PC-3 (cell line): ENCODE measurements around the gene HOOK2. TPM values are rescaled to one million over a fixed set of nuclear protein-coding genes. Genes with fewer than 3 reads are reported as not detected.

Source experiments
- ATAC-seq: fragments of 200-7000 bp; cut with Tn5 transposase; 2 replicates; pipeline ENCODE4 v1.9.1; 2020; ENCODE audit warnings: mild to moderate bottlenecking, moderate library complexity
- BruUV-seq: library from RNA; stranded (reverse); fragments of 400-500 nt; replicated peaks from 2 replicates; lab custom pipeline; 2021; lab: Mats Ljungman, UMichigan
- CTCF ChIA-PET: fragments of 300-600 bp; sonication (Branson Sonifier 250); formaldehyde crosslinking; loops from one replicate; lab custom pipeline; 2022; ENCODE audit warnings: antibody characterized with exemption; lab: Charles Lee
- POLR2A ChIA-PET: fragments of 300-600 bp; sonication (Branson Sonifier 250); formaldehyde crosslinking; loops from one replicate; lab custom pipeline; 2022; ENCODE audit warnings: antibody characterized with exemption; ENCODE audit not compliant: unreplicated experiment; lab: Charles Lee
- DNase-seq: peaks from one replicate; pipeline ENCODE4 v3.0.0-alpha.2; 2015
- H2AFZ ChIP-seq: fragments of 300-600 bp; sonication (generic); 2 replicates; pipeline ENCODE4 v1.6.0; 2016; ENCODE audit warnings: antibody characterized with exemption, low read length
- H3F3A ChIP-seq: fragments of 300-600 bp; sonication (generic); one replicate; pipeline ENCODE4 v1.6.0; 2017; ENCODE audit warnings: antibody characterized with exemption, low read length, control low read depth, mild to moderate bottlenecking; ENCODE audit not compliant: unreplicated experiment
- H3K27ac ChIP-seq: fragments of 300-600 bp; sonication (generic); 2 replicates; pipeline ENCODE4 v1.5.1; 2016; ENCODE audit warnings: mild to moderate bottlenecking, low read length
- H3K27me3 ChIP-seq: fragments of 300-600 bp; sonication (generic); 2 replicates; pipeline ENCODE4 v1.6.1; 2016; ENCODE audit warnings: low read length, mixed read lengths
- H3K36me3 ChIP-seq: fragments of 300-600 bp; sonication (generic); 2 replicates; pipeline ENCODE4 v1.6.1; 2016; ENCODE audit warnings: low read depth, mixed run types, low read length, mixed read lengths
- H3K4me1 ChIP-seq: fragments of 300-600 bp; sonication (generic); 2 replicates; pipeline ENCODE4 v1.5.1; 2016; ENCODE audit warnings: low read length; ENCODE audit not compliant: insufficient read depth
- H3K4me2 ChIP-seq: fragments of 300-600 bp; sonication (generic); 2 replicates; pipeline ENCODE4 v1.6.0; 2016; ENCODE audit warnings: low read length
- H3K4me3 ChIP-seq: fragments of 300-600 bp; sonication (generic); 2 replicates; pipeline ENCODE4 v1.5.1; 2016; ENCODE audit warnings: mild to moderate bottlenecking, low read length, mixed read lengths
- H3K79me2 ChIP-seq: fragments of 300-600 bp; sonication (generic); 2 replicates; pipeline ENCODE4 v1.6.1; 2017; ENCODE audit warnings: low read length, mixed read lengths
- H3K9ac ChIP-seq: fragments of 300-600 bp; sonication (generic); 2 replicates; pipeline ENCODE4 v1.6.0; 2016; ENCODE audit warnings: mild to moderate bottlenecking, low read length
- H3K9me2 ChIP-seq: fragments of 300-600 bp; sonication (generic); replicated peaks from 2 replicates; pipeline ENCODE4 v1.6.1; 2016; ENCODE audit warnings: mixed run types, low read length, mixed read lengths
- H3K9me3 ChIP-seq: fragments of 300-600 bp; sonication (generic); 2 replicates; pipeline ENCODE4 v1.6.1; 2016; ENCODE audit warnings: low read length, mixed read lengths
- H4K20me1 ChIP-seq: fragments of 300-600 bp; sonication (generic); 2 replicates; pipeline ENCODE4 v1.6.1; 2016; ENCODE audit warnings: low read length, mixed read lengths
- EZH2 ChIP-seq: fragments of 300-600 bp; sonication (generic); IDR thresholded peaks from one replicate; pipeline ENCODE4 v1.6.1; 2017; ENCODE audit warnings: antibody characterized with exemption, mild to moderate bottlenecking, low read length; ENCODE audit not compliant: unreplicated experiment
- EZH2phosphoT487 ChIP-seq: fragments of 300-600 bp; sonication (generic); IDR thresholded peaks from 2 replicates; pipeline ENCODE4 v1.6.1; 2018; ENCODE audit warnings: mild to moderate bottlenecking, antibody characterized with exemption, low read length, borderline replicate concordance
- intact Hi-C: fragments of 100-400 bp; cut with micrococcal nuclease; formaldehyde crosslinking; loops from 2 replicates; pipeline ENCODE4 v1.9.0; 2023
- total RNA-seq: library from RNA; depleted of rRNA; stranded (reverse); fragments of >200 nt; gene quantifications from 2 replicates; pipeline ENCODE4 v1.2.3, GENCODE V29; 2014
- TF ChIP-seq, protein P1 (sequence below): fragments of 300-600 bp; sonication (generic); conservative IDR thresholded peaks from 2 replicates; pipeline ENCODE4 v1.5.1; 2017; ENCODE audit warnings: antibody characterized with exemption, low read depth, mild to moderate bottlenecking, low read length

The HOOK2 gene
- total RNA-seq, 1 experiment from 2014 or later: 95.2 TPM

DNA sequence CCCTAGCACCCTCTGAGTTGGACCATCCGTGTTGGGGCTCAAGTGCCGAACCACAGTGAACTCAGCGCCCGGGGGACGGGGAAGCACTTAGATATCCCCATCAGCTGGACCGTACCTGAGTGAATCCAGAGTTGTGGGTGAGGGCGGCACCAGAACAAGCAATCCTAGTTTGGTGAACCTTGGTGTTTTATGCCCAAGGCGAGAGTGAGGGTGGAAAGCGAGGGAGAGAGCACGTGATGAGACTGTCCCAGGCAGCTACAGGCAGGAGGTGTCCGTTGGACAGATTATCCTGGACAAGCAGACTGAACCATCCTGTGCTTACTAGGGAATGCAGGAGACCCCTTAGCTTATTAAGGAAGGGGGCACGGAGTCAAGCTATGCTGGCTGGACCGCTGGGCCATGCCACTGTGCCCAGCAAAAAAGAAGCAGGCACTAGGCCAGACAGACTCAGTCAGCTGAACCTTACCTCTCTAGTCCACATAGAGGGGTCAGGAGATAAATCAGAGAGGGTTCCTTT, 37.5 kb downstream of the HOOK2 start:
- H3K36me3 ChIP-seq: peaks cover 11% of the 10 kb centered on the region
- no peaks in the 10 kb centered on the region for H3K27me3 ChIP-seq
- H3K4me2 ChIP-seq: peak overlapping the region; percentile 90
- BruUV-seq: TSS peak; percentile 81
- H3K9me2 ChIP-seq: no peaks in the 10 kb centered on the region
- H3K27ac ChIP-seq: peak overlapping the region; percentile 84
- no peaks in the 10 kb centered on the region for H3F3A ChIP-seq
- TF ChIP-seq EZH2 (no peak), EZH2phosphoT487 (no peak)
- TF ChIP-seq, protein P1, sequence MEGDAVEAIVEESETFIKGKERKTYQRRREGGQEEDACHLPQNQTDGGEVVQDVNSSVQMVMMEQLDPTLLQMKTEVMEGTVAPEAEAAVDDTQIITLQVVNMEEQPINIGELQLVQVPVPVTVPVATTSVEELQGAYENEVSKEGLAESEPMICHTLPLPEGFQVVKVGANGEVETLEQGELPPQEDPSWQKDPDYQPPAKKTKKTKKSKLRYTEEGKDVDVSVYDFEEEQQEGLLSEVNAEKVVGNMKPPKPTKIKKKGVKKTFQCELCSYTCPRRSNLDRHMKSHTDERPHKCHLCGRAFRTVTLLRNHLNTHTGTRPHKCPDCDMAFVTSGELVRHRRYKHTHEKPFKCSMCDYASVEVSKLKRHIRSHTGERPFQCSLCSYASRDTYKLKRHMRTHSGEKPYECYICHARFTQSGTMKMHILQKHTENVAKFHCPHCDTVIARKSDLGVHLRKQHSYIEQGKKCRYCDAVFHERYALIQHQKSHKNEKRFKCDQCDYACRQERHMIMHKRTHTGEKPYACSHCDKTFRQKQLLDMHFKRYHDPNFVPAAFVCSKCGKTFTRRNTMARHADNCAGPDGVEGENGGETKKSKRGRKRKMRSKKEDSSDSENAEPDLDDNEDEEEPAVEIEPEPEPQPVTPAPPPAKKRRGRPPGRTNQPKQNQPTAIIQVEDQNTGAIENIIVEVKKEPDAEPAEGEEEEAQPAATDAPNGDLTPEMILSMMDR: no peak
- ChIA-PET CTCF (no interaction called here), POLR2A (interaction anchor here (0.6 kb wide), 1 partner anchor 1868 kb away, joined by 19 read pairs; no protein-coding TSS in a partner anchor)
- peak overlapping the region; percentile 89 for H3K4me3 ChIP-seq
- H3K79me2 ChIP-seq: peaks cover 42% of the 10 kb centered on the region
- peaks cover 12% of the 10 kb centered on the region for H4K20me1 ChIP-seq
- peaks cover 22% of the 10 kb centered on the region for H3K4me1 ChIP-seq
- intact Hi-C loops: loop anchor here (1.0 kb wide), 1 partner anchor 57 kb away; the partner anchor contains the start of gene DHPS
- no peaks in the 10 kb centered on the region for H3K9me3 ChIP-seq
- H2AFZ ChIP-seq: peak overlapping the region; percentile 91
- DNase-seq (no peak), ATAC-seq (no peak)
- peak overlapping the region; percentile 92 for H3K9ac ChIP-seq

DNA sequence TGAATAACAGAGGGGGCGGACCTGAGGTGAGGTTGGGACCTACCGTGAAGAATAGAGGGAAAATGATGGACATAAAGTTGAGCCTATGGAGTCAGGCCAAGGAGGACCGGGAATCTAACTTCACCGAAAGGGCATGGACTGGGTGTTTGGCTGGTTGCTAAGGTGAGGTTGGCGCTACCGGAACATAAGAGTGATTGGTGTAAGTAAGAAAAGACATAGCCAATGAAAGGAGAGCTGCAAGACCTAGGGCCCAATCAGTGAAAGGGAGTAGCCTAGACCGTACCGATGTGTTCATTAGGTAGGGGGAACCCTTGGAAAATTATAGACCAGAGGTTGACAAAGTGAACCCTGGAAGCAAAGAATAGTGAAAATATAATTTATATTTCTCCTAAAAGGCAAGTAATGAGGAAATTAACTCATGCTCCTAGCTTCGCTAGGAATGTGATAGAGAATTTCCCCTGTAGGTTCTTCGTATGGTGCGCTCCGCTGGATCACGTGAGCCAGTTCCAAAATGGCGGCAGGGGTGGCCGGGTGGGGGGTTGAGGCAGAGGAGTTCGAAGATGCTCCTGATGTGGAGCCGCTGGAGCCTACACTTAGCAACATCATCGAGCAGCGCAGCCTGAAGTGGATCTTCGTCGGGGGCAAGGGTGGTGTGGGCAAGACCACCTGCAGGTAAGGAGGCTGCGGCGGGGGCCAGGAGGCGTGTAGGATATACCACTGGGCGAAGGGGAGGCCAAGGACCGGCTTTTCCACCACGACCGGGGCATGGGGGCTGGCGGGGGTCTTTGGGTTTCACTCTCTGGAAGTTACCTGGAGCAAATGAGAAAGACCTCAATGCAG, 38.1 kb downstream of the HOOK2 start, which contains the start of gene GET3:
GET3 (plus strand) TSS at position 503 of the 840 bp plus-strand sequence; CDS start at position 512, 9 bp downstream.
- peak within 1 kb of the TSS; percentile 92 for H3K9ac ChIP-seq
- H3K4me2 ChIP-seq: peak within 1 kb of the TSS; percentile 90
- H4K20me1 ChIP-seq: peaks cover 18% of the 10 kb centered on the region
- no peaks in the 10 kb centered on the region for H3F3A ChIP-seq
- TF ChIP-seq EZH2phosphoT487: no peak
- no peak for TF ChIP-seq EZH2
- TF ChIP-seq, protein P1: no peak
- H3K9me2 ChIP-seq: no peaks in the 10 kb centered on the region
- peak within 1 kb of the TSS; percentile 91 for H2AFZ ChIP-seq
- peaks cover 11% of the 10 kb centered on the region for H3K36me3 ChIP-seq
- DNase-seq (peak; percentile 100), ATAC-seq (peak; percentile 88)
- peaks cover 28% of the 10 kb centered on the region for H3K4me1 ChIP-seq
- no peaks in the 10 kb centered on the region for H3K27me3 ChIP-seq
- peak within 1 kb of the TSS; percentile 84 for H3K27ac ChIP-seq
- H3K4me3 ChIP-seq: peak within 1 kb of the TSS; percentile 89
- intact Hi-C loops: loop anchor here (1.0 kb wide), 1 partner anchor 56 kb away; the partner anchor contains the start of gene DHPS
- no peaks in the 10 kb centered on the region for H3K9me3 ChIP-seq
- peaks cover 49% of the 10 kb centered on the region for H3K79me2 ChIP-seq
- ChIA-PET POLR2A (interaction anchor here (0.5 to 0.6 kb wide), 4 partner anchors 26 to 1867 kb away, joined by 3 to 19 read pairs (median 5); no protein-coding TSS in a partner anchor), CTCF (interaction anchor here (0.5 to 0.6 kb wide), 3 partner anchors 20 to 39 kb away, joined by 4 to 7 read pairs (median 6); no protein-coding TSS in a partner anchor)
- BruUV-seq: no TSS peak
